Measurements from ENCODE around the gene NDUFAF8.

Gene NDUFAF8

DNA sequence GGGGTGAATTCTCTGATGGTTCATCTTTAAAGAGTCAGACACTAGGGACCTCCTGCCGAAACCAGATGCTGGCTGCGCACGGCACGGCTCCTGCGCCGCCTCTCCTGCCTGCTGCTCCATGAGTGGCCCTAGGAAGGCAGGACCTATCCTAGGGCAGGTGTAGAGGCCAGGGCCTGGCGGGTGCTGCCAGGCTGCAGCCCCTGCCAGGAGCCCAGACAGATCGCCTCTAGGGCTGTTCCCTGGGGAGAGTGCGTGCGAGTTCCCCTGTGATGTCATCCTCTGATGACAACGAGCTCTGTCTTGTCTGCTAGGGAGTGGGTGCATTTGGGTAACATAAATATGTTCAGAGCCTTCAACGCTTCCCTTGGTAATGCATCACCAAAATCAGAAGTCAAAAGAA is 32.1 kb downstream of the NDUFAF8 start (continued):
- TF ChIP-seq ZNF600 (tag by site-specific recombination; IDR thresholded peaks at IDR 0.05) (0 out of 2 replicates have a peak, but pooled peaks have one; percentile 31), PRDM4 (tag by site-specific recombination; IDR thresholded peaks at IDR 0.05) (no peak), ZNF521 (tag by site-specific recombination; IDR thresholded peaks at IDR 0.05) (no peak), ZNF214 (tag by site-specific recombination; IDR thresholded peaks at IDR 0.05; ENCODE audit: borderline replicate concordance) (no peak), ZBTB21 (tag by site-specific recombination; IDR thresholded peaks at IDR 0.05) (0 out of 2 replicates have a peak, but pooled peaks have one; percentile 32), PBX3 (CRISPR knock-in tag; IDR thresholded peaks at IDR 0.05) (no peak)
- TF ChIP-seq, protein P1, sequence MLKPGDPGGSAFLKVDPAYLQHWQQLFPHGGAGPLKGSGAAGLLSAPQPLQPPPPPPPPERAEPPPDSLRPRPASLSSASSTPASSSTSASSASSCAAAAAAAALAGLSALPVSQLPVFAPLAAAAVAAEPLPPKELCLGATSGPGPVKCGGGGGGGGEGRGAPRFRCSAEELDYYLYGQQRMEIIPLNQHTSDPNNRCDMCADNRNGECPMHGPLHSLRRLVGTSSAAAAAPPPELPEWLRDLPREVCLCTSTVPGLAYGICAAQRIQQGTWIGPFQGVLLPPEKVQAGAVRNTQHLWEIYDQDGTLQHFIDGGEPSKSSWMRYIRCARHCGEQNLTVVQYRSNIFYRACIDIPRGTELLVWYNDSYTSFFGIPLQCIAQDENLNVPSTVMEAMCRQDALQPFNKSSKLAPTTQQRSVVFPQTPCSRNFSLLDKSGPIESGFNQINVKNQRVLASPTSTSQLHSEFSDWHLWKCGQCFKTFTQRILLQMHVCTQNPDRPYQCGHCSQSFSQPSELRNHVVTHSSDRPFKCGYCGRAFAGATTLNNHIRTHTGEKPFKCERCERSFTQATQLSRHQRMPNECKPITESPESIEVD (tag by site-specific recombination; IDR thresholded peaks at IDR 0.05): no peak
- TF ChIP-seq, protein P2, sequence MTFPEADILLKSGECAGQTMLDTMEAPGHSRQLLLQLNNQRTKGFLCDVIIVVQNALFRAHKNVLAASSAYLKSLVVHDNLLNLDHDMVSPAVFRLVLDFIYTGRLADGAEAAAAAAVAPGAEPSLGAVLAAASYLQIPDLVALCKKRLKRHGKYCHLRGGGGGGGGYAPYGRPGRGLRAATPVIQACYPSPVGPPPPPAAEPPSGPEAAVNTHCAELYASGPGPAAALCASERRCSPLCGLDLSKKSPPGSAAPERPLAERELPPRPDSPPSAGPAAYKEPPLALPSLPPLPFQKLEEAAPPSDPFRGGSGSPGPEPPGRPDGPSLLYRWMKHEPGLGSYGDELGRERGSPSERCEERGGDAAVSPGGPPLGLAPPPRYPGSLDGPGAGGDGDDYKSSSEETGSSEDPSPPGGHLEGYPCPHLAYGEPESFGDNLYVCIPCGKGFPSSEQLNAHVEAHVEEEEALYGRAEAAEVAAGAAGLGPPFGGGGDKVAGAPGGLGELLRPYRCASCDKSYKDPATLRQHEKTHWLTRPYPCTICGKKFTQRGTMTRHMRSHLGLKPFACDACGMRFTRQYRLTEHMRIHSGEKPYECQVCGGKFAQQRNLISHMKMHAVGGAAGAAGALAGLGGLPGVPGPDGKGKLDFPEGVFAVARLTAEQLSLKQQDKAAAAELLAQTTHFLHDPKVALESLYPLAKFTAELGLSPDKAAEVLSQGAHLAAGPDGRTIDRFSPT (tag by site-specific recombination; IDR thresholded peaks at IDR 0.05): no peak

GRCh38 chr17:81272616-81273015 is 33.5 kb downstream of the NDUFAF8 start:
- Histone ChIP-seq H3K4me1 (ENCODE audit: control insufficient read depth, insufficient read depth, low read length) (no peaks in the 10 kb centered on the region), H3K9me3 (ENCODE audit: control insufficient read depth, insufficient read depth, low read depth, low read length) (no peaks in the 10 kb centered on the region), H3K4me3 (ENCODE audit: low read depth, low read length) (no peak overlapping the region), H3K27ac (ENCODE audit: extremely low read depth, low read depth, low read length) (no peak overlapping the region), H3K36me3 (ENCODE audit: control insufficient read depth in 2 of 2, insufficient read depth in 1 of 2, low read length in 2 of 2) (peaks cover 23 to 94% of the 10 kb centered on the region in 2 experiments)
- ChIA-PET POLR2A (no interaction called here), CTCF (no interaction called here)
- no peak for TF ChIP-seq HOXD13 (CRISPR knock-in tag; IDR thresholded peaks at IDR 0.05; ENCODE audit: borderline replicate concordance)
- TF ChIP-seq ZNF175 (tag by site-specific recombination; IDR thresholded peaks at IDR 0.05): no peak
- no peak for TF ChIP-seq AEBP2 (tag by site-specific recombination; IDR thresholded peaks at IDR 0.05; ENCODE audit: borderline replicate concordance)
- no peak for TF ChIP-seq ZNF560 (tag by site-specific recombination; IDR thresholded peaks at IDR 0.05; ENCODE audit: borderline replicate concordance)
- no peak for TF ChIP-seq REPIN1 (tag by site-specific recombination; IDR thresholded peaks at IDR 0.05; ENCODE audit: low read depth)
- no peak for TF ChIP-seq ZBTB10 (tag by site-specific recombination; IDR thresholded peaks at IDR 0.05)

Measured in HEK293 (cell line).